D721Med (cell line): ENCODE measurements around the gene BAIAP2.

ENCODE experiments used
- DNase-seq: peaks from one replicate; pipeline ENCODE4 v3.0.0; 2011; ENCODE audit warnings: low spot score; ENCODE audit not compliant: insufficient read length
- FAIRE-seq: peaks from 2 replicates; lab custom pipeline; 2011; peaks lifted over from hg19 to GRCh38; lab: Jason Lieb, UNC
- TF ChIP-seq, protein P1 (sequence below): IDR thresholded peaks from 2 replicates; pipeline ENCODE4 v1.5.1; 2012; ENCODE audit warnings: mild to moderate bottlenecking, control low read depth; ENCODE audit not compliant: insufficient read depth; ENCODE audit errors: missing control alignments

Gene BAIAP2

GRCh38 chr17:81042606-81043005 is 7.7 kb downstream of the BAIAP2 start:
- TF ChIP-seq, protein P1, sequence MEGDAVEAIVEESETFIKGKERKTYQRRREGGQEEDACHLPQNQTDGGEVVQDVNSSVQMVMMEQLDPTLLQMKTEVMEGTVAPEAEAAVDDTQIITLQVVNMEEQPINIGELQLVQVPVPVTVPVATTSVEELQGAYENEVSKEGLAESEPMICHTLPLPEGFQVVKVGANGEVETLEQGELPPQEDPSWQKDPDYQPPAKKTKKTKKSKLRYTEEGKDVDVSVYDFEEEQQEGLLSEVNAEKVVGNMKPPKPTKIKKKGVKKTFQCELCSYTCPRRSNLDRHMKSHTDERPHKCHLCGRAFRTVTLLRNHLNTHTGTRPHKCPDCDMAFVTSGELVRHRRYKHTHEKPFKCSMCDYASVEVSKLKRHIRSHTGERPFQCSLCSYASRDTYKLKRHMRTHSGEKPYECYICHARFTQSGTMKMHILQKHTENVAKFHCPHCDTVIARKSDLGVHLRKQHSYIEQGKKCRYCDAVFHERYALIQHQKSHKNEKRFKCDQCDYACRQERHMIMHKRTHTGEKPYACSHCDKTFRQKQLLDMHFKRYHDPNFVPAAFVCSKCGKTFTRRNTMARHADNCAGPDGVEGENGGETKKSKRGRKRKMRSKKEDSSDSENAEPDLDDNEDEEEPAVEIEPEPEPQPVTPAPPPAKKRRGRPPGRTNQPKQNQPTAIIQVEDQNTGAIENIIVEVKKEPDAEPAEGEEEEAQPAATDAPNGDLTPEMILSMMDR, result no peak
- no peak for DNase-seq
- no peak for FAIRE-seq

GRCh38 chr17:81043319-81043724 is 8.4 kb downstream of the BAIAP2 start:
- DNase-seq (no peak), FAIRE-seq (no peak)
- TF ChIP-seq, protein P1, result no peak

DNA sequence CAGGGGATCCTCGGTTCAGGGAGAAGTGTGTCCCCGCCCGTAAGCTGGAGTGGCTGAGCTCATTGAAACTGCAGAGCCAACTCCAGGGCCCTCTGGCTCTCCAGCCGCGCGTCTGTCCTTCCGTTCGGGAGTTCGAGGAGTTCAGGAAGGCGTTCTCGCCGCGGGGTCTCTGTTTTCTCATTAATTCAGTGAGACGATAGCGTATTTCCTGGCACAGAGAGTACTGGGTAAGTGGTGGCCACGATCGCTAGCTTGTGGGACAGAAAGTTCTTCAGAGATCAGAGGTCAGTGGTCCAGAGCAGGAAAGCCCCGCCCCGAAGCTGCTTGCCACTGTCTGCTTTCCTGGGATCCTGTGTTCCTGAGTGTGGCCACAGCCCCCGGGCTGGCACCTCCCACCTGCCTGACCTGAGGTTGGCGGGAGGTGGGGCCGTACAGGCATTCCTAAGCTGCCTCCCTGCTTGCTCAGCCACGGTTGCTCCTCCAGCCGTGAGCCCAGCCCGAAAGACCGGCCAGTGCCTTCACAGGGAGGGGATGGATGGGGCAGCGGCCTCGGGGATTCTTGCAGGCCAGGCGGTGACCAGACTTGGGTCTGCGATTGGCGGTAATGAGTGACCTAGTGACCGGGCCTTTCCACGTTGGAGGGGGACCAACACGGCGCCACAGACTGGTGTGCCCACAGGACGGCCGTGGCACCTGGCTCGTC is 8.9 kb downstream of the BAIAP2 start:
- DNase-seq (no peak), FAIRE-seq (no peak)
- TF ChIP-seq, protein P1, result no peak

GRCh38 chr17:81044428-81044763 is 9.4 kb downstream of the BAIAP2 start:
- no peak for DNase-seq
- FAIRE-seq, result no peak
- TF ChIP-seq, protein P1, result no peak

GRCh38 chr17:81044764-81045589 is 10.0 kb downstream of the BAIAP2 start:
- DNase-seq (no peak), FAIRE-seq (no peak)
- TF ChIP-seq, protein P1, result no peak

DNA sequence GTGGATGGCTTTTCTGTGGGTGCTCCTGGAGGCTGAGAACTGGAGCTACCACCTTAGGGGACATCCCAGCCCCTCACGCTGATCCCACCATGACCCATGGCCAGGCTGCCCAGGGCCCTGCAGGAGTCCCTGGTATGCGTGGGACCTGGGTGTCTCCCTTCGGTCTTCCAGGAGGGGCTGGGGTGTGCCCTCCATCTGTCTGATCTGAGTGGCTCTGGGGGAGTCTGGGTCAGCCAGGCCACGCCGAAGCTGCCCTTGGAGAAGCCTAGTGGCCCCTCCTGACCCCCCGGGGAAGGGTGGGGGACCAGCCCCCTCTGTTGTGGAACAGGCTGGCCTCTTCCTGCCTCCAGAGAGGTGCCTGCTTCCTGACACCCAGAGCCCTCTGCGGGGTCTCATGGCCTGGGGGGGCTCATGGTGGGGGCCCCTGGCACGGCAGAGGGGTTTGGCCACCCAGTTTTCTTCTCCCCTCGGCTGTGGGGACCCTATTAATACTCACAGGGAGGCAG is 10.7 kb downstream of the BAIAP2 start:
- FAIRE-seq (no peak), DNase-seq (no peak)
- TF ChIP-seq, protein P1, result no peak
